Measurements from ENCODE around the gene FBXO28. TPM values are rescaled to one million over a fixed set of nuclear protein-coding genes. Genes with fewer than 3 reads are reported as not detected.
A peak's percentile ranks its signal among the peaks of the same experiment; 100 is the strongest.

The FBXO28 gene, protein sequence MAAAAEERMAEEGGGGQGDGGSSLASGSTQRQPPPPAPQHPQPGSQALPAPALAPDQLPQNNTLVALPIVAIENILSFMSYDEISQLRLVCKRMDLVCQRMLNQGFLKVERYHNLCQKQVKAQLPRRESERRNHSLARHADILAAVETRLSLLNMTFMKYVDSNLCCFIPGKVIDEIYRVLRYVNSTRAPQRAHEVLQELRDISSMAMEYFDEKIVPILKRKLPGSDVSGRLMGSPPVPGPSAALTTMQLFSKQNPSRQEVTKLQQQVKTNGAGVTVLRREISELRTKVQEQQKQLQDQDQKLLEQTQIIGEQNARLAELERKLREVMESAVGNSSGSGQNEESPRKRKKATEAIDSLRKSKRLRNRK
- total RNA-seq (2014; rRNA removed) (57.7 and 82.6 TPM in 2 replicates), Bru-seq, nascent RNA (percentile 95 among the genes with signal in this experiment), BruChase-seq, experiment 1, labeled RNA remaining after a 6-hour chase (percentile 94 among the genes with signal in this experiment), BruChase-seq, experiment 2, labeled RNA remaining after a 2-hour chase (percentile 94 among the genes with signal in this experiment)
- long read RNA-seq, full-length matches to known transcripts, result 110 of 141 reads
- long read RNA-seq, partial matches to known transcripts, result 2 of 141 reads
- long read RNA-seq, other reads (novel, unspliced or antisense), result 29 of 141 reads

DNA sequence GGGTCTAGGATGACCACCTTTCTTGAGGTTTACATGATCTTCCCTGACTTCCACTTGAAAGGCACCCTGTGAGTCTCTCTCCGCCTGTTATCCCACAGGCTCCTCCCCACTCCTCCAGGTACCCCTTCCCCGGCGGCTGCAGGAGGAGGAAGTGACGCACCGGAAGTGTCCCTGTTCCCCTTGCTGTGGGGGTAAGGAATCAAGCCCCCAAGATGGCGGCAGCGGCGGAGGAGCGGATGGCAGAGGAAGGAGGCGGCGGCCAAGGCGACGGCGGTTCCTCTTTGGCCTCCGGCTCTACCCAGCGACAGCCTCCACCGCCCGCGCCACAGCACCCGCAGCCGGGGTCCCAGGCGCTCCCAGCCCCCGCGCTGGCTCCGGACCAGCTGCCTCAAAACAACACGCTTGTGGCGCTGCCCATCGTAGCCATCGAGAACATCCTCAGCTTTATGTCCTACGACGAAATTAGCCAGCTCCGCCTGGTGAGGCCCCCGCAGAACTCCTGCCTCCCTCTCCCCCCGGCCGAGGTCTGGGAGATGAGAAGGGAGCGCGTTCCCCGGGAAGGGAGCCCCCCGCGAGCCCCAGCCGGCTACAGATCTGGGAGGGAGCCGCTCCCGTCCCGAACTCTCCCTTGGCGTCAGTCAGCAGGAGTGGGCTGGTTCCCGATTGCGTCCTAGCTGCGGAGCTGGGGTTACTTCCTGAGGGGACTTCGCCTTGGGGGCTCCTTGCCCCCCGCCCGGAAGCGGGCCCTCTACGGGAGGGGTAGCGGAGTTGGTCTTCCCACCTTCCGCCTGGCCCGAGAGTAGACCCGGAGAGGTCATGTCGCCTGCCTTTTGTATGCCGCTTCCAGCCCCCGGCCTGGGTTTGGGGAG lies at the start of gene FBXO28:
Gene FBXO28, plus strand, starts transcription at position 194 of the 869 bp plus-strand sequence. Its CDS starts 19 bp downstream, at position 213.
- H4K20me1 ChIP-seq (ENCODE audit: low read length), result peaks cover 16% of the 10 kb centered on the region
- no peaks in the 10 kb centered on the region for H3K9me2 ChIP-seq (replicated peaks; ENCODE audit: low read length)
- peak within 1 kb of the TSS; percentile 77 for H2AFZ ChIP-seq (ENCODE audit: low read length)
- intact Hi-C loops (cut with micrococcal nuclease), result loop anchor here (2.0 to 10.0 kb wide), 4 partner anchors 47 to 409 kb away; no protein-coding TSS in a partner anchor
- H3K4me1 ChIP-seq (ENCODE audit: insufficient read depth, low read length), result peaks cover 26% of the 10 kb centered on the region
- H3K27me3 ChIP-seq (ENCODE audit: low read length), result no peaks in the 10 kb centered on the region
- peaks cover 8% of the 10 kb centered on the region; the same call in 1 of the 2 replicates for H3K36me3 ChIP-seq (ENCODE audit: low read depth, low read length)
- no peaks in the 10 kb centered on the region for H3K9me3 ChIP-seq (ENCODE audit: low read length)
- H3K4me3 ChIP-seq (ENCODE audit: low read length), result peak within 1 kb of the TSS; percentile 91
- ChIA-PET CTCF (no interaction called here), POLR2A (ENCODE audit: unreplicated experiment) (no interaction called here)
- TF ChIP-seq EZH2 (IDR thresholded peaks at IDR 0.05; ENCODE audit: low read length, unreplicated experiment) (no peak), EZH2phosphoT487 (IDR thresholded peaks at IDR 0.05; ENCODE audit: borderline replicate concordance, low read length) (no peak)
- TF ChIP-seq, protein P1, sequence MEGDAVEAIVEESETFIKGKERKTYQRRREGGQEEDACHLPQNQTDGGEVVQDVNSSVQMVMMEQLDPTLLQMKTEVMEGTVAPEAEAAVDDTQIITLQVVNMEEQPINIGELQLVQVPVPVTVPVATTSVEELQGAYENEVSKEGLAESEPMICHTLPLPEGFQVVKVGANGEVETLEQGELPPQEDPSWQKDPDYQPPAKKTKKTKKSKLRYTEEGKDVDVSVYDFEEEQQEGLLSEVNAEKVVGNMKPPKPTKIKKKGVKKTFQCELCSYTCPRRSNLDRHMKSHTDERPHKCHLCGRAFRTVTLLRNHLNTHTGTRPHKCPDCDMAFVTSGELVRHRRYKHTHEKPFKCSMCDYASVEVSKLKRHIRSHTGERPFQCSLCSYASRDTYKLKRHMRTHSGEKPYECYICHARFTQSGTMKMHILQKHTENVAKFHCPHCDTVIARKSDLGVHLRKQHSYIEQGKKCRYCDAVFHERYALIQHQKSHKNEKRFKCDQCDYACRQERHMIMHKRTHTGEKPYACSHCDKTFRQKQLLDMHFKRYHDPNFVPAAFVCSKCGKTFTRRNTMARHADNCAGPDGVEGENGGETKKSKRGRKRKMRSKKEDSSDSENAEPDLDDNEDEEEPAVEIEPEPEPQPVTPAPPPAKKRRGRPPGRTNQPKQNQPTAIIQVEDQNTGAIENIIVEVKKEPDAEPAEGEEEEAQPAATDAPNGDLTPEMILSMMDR (conservative IDR thresholded peaks at IDR 0.05; ENCODE audit: low read depth, low read length), result no peak
- peak within 1 kb of the TSS; percentile 48 for H3K27ac ChIP-seq (ENCODE audit: low read length)
- H3K4me2 ChIP-seq (ENCODE audit: low read length), result peak within 1 kb of the TSS; percentile 83
- BruUV-seq (replicated peaks), result no TSS peak
- peaks cover 56% of the 10 kb centered on the region for H3K79me2 ChIP-seq (ENCODE audit: low read length)
- H3K9ac ChIP-seq (ENCODE audit: low read length), result peak within 1 kb of the TSS; percentile 93
- ATAC-seq, result peak; percentile 94
- DNase-seq, result peak; percentile 98
- H3F3A ChIP-seq (ENCODE audit: low read length, unreplicated experiment), result no peaks in the 10 kb centered on the region

DNA sequence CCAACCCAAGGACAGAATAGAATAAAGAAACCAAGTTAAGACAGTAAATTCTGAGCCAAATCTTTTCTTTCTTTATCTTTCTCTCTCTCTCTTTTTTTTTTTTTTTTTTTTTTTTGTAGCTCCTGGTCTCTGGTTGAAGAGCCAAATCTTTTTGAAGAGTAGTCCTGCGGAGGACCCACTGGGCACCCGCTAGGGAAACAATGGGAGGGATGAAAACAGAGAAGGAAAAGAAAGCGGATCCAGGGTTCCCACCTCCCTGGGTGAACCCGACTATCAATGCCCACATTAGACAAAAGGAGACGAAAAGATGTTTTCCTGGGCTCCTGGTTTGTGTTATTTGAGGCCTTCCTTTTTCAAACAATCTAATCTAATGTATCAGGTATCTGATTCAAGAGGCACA lies 49.8 kb upstream of the FBXO28 start:
- Histone ChIP-seq H3K4me1 (ENCODE audit: insufficient read depth, low read length) (peaks cover 71% of the 10 kb centered on the region), H2AFZ (ENCODE audit: low read length) (0 out of 2 replicates have a peak overlapping the region, but pooled peaks have one; percentile 3), H3K36me3 (ENCODE audit: low read depth, low read length) (no peaks in the 10 kb centered on the region), H3K27ac (ENCODE audit: low read length) (peak overlapping the region; percentile 71), H3K4me3 (ENCODE audit: low read length) (no peak overlapping the region), H3K9ac (ENCODE audit: low read length) (no peak overlapping the region), H3K9me2 (replicated peaks; ENCODE audit: low read length) (no peaks in the 10 kb centered on the region), H3K4me2 (ENCODE audit: low read length) (peak overlapping the region; percentile 50), H3K9me3 (ENCODE audit: low read length) (no peaks in the 10 kb centered on the region), H4K20me1 (ENCODE audit: low read length) (no peaks in the 10 kb centered on the region), H3K27me3 (ENCODE audit: low read length) (no peaks in the 10 kb centered on the region), H3F3A (ENCODE audit: low read length, unreplicated experiment) (peaks cover 14% of the 10 kb centered on the region), H3K79me2 (ENCODE audit: low read length) (no peaks in the 10 kb centered on the region)
- ChIA-PET CTCF (interaction anchor here (0.7 kb wide), 1 partner anchor 211 kb away, joined by 3 read pairs; no protein-coding TSS in a partner anchor), POLR2A (ENCODE audit: unreplicated experiment) (interaction anchor here (0.7 kb wide), 1 partner anchor 357 kb away, joined by 17 read pairs; no protein-coding TSS in a partner anchor)
- intact Hi-C loops (cut with micrococcal nuclease), result loop anchor here (2.0 kb wide), 1 partner anchor 23 kb away; no protein-coding TSS in a partner anchor
- ATAC-seq, result no peak
- TF ChIP-seq, protein P1 (conservative IDR thresholded peaks at IDR 0.05; ENCODE audit: low read depth, low read length), result no peak
- TF ChIP-seq EZH2 (IDR thresholded peaks at IDR 0.05; ENCODE audit: low read length, unreplicated experiment), result no peak
- TF ChIP-seq EZH2phosphoT487 (IDR thresholded peaks at IDR 0.05; ENCODE audit: borderline replicate concordance, low read length), result no peak
- DNase-seq, result no peak
- TSS peak; percentile 12 for BruUV-seq (replicated peaks)
